ENCODE results near the gene RARRES2. TPM values are rescaled to one million over a fixed set of nuclear protein-coding genes. Genes with fewer than 3 reads are reported as not detected.

Gene RARRES2
- total and polyA plus RNA-seq, 4 donors = 65.9 to 198 (median 97.0) TPM

DNA sequence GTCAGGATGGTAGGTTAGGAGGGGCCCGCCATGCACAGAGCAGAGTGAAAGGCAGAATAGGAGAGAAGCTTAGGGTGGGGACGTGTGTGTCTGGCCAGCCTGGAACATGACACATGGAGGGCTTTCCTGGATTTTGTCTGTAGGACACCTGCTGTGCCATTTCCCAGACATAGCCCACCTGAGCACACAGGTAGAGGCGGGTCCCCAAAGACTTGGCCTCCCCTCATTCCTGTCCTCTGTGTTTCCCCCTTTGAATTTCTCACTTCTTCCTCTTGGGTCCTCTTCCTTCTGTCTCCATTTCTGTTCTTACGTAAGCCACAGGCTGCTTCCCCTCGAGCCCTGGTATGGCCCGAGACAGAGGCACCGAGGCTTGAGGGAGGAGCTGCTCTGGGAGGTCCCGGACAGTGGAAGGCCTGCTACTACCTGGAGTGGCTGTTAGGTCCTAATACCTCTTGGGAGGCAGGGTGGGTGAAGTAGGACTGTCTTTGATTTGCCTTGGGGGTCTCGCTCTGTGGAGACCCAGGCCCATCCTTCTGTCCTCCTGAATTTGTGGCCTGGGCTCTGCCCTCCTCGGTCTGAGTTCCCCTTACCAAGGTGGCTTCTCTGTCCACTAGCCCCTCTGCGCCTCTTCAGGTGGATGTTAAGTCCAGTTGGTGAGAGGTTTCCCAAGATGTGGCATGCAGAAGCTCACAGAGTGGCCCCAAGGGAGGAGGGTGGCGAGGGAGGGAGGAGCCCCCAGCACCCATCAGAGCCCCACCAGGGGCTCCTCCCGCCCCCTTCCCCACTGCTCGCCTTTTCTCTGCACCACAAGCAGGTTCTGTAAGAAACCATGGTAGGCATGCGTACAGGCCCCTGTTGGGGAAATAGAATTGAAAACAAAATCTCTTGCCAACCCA, 43.2 kb upstream of the RARRES2 start:
- intact Hi-C loops (cut with DNase I) = loop anchor here in 1 of 2 donors (10.0 kb wide), 1 partner anchor 100 kb away; no protein-coding TSS in a partner anchor
- H3K9me3 ChIP-seq (ENCODE audit: control insufficient read depth, low read length) = no peaks in the 10 kb centered on the region
- no peaks in the 10 kb centered on the region for H3K36me3 ChIP-seq (ENCODE audit: control insufficient read depth in 1 of 2, insufficient read depth in 2 of 2, low read length in 1 of 2)
- H3K27ac ChIP-seq (ENCODE audit: low read depth in 1 of 2, low read length in 2 of 2) = no peak overlapping the region
- peak in 1 of 2 donors; percentile 38 for DNase-seq
- ATAC-seq (ENCODE audit: low FRiP score) = no peak
- no peaks in the 10 kb centered on the region for H3K27me3 ChIP-seq (ENCODE audit: control insufficient read depth in 1 of 2, insufficient read depth in 2 of 2, low read length in 1 of 2)
- H3K4me3 ChIP-seq (ENCODE audit: low read length in 2 of 2) = no peak overlapping the region
- 85 to 88% methylated on average over 15 of the region's 15 CpGs for WGBS, 2 donors
- H3K4me1 ChIP-seq (ENCODE audit: control insufficient read depth in 1 of 2, insufficient read depth in 2 of 2, low read length in 2 of 2) = no peaks in the 10 kb centered on the region

- H3K4me3 ChIP-seq (ENCODE audit: low read length in 2 of 2) = no peak overlapping the region
- H3K27me3 ChIP-seq (ENCODE audit: control insufficient read depth in 1 of 2, insufficient read depth in 2 of 2, low read length in 1 of 2) = no peaks in the 10 kb centered on the region
- H3K36me3 ChIP-seq (ENCODE audit: control insufficient read depth in 1 of 2, insufficient read depth in 2 of 2, low read length in 1 of 2) = no peaks in the 10 kb centered on the region
- H3K4me1 ChIP-seq (ENCODE audit: control insufficient read depth in 1 of 2, insufficient read depth in 2 of 2, low read length in 2 of 2) = no peaks in the 10 kb centered on the region
- peak in 1 of 2 donors; percentile 73 for DNase-seq
- H3K27ac ChIP-seq (ENCODE audit: low read depth in 1 of 2, low read length in 2 of 2) = no peak overlapping the region
- no peaks in the 10 kb centered on the region for H3K9me3 ChIP-seq (ENCODE audit: control insufficient read depth, low read length)
- ATAC-seq (ENCODE audit: low FRiP score) = no peak
- WGBS, 2 donors = 84 to 85% methylated on average over 21 to 22 of the region's 22 CpGs
- intact Hi-C loops (cut with DNase I) = loop anchor here in 1 of 2 donors (10.0 kb wide), 1 partner anchor 99 kb away; no protein-coding TSS in a partner anchor
Measured at GRCh38 chr7:150383710-150384397, 42.4 kb upstream of the RARRES2 start.

DNA sequence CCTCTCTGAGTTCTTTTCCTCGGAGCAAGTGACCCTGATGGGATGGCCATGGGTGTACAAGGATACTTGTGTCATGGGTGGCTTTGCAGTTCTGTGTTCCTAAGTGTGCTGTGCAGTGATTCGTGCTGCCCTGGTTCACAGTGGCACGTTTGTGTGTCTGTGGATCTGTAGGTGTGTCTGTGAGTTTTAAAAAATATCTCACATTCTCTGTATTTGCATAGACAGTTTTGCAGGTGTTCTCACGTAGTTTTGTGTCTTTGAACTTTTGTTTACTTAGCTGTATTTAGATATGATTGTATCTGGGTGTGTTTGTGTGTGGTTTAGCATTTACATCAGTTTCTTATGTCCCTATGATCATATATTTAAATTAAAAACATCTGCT, 41.4 kb upstream of the RARRES2 start:
- Histone ChIP-seq H3K9me3 (ENCODE audit: control insufficient read depth, low read length) (no peaks in the 10 kb centered on the region), H3K4me3 (ENCODE audit: low read length in 2 of 2) (no peak overlapping the region), H3K36me3 (ENCODE audit: control insufficient read depth in 1 of 2, insufficient read depth in 2 of 2, low read length in 1 of 2) (no peaks in the 10 kb centered on the region), H3K27me3 (ENCODE audit: control insufficient read depth in 1 of 2, insufficient read depth in 2 of 2, low read length in 1 of 2) (no peaks in the 10 kb centered on the region), H3K4me1 (ENCODE audit: control insufficient read depth in 1 of 2, insufficient read depth in 2 of 2, low read length in 2 of 2) (no peaks in the 10 kb centered on the region), H3K27ac (ENCODE audit: low read depth in 1 of 2, low read length in 2 of 2) (no peak overlapping the region)
- WGBS, 2 donors = 72% methylated on average over 4 of the region's 4 CpGs
- intact Hi-C loops (cut with DNase I) = loop anchor here in 1 of 2 donors (10.0 kb wide), 1 partner anchor 98 kb away; no protein-coding TSS in a partner anchor
- DNase-seq = no peak
- ATAC-seq (ENCODE audit: low FRiP score) = no peak

DNA sequence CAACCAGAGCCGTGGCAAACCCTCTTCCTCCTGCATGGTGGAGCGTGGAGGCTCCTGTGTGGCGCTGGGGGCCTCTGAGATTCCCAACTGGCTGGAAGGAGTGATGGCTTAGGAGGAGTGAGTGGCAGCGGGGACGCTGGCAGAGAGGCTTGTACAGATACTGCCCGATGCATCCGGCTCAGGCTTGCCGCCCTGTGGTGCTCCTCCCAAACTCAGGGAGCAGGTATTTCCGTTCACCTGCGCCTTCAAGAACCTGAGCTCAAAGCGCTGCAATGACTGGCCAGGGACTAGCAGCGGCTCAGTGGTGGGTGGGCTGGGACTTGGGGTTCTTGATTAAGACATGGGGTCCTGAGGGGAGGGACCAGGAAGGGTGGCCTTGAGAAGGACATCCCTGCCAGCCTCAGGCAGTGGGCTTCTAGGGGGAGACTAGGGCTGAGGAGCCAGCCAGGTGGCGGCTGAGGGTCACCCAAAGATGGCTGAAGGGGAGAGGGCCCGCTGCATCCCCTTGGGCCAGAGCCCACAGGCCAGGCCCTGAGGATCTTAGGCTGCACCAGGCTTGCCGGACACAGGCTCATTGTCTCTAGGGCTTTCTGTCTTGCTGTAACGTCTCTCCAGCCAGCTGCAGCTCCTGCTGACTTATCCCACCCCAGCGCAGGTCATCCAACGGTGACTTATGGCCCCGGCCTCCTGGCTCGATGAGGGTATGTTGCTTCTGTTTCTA, 40.9 kb upstream of the RARRES2 start:
- Histone ChIP-seq H3K27me3 (ENCODE audit: control insufficient read depth in 1 of 2, insufficient read depth in 2 of 2, low read length in 1 of 2) (no peaks in the 10 kb centered on the region), H3K9me3 (ENCODE audit: control insufficient read depth, low read length) (no peaks in the 10 kb centered on the region), H3K36me3 (ENCODE audit: control insufficient read depth in 1 of 2, insufficient read depth in 2 of 2, low read length in 1 of 2) (no peaks in the 10 kb centered on the region), H3K4me3 (ENCODE audit: low read length in 2 of 2) (no peak overlapping the region), H3K4me1 (ENCODE audit: control insufficient read depth in 1 of 2, insufficient read depth in 2 of 2, low read length in 2 of 2) (no peaks in the 10 kb centered on the region), H3K27ac (ENCODE audit: low read depth in 1 of 2, low read length in 2 of 2) (no peak overlapping the region)
- 90 to 92% methylated on average over 19 to 20 of the region's 20 CpGs for WGBS, 2 donors
- intact Hi-C loops (cut with DNase I) = loop anchor here in 1 of 2 donors (10.0 kb wide), 1 partner anchor 97 kb away; no protein-coding TSS in a partner anchor
- DNase-seq (no peak), ATAC-seq (ENCODE audit: low FRiP score) (no peak)

GRCh38 chr7:150381785-150382122, 40.3 kb upstream of the RARRES2 start:
- Histone ChIP-seq H3K27me3 (ENCODE audit: control insufficient read depth in 1 of 2, insufficient read depth in 2 of 2, low read length in 1 of 2) (no peaks in the 10 kb centered on the region), H3K27ac (ENCODE audit: low read depth in 1 of 2, low read length in 2 of 2) (no peak overlapping the region), H3K4me3 (ENCODE audit: low read length in 2 of 2) (no peak overlapping the region), H3K4me1 (ENCODE audit: control insufficient read depth in 1 of 2, insufficient read depth in 2 of 2, low read length in 2 of 2) (no peaks in the 10 kb centered on the region), H3K9me3 (ENCODE audit: control insufficient read depth, low read length) (no peaks in the 10 kb centered on the region), H3K36me3 (ENCODE audit: control insufficient read depth in 1 of 2, insufficient read depth in 2 of 2, low read length in 1 of 2) (no peaks in the 10 kb centered on the region)
- ATAC-seq (ENCODE audit: low FRiP score) (no peak), DNase-seq (no peak)
- intact Hi-C loops (cut with DNase I) = loop anchor here in 1 of 2 donors (10.0 kb wide), 1 partner anchor 97 kb away; no protein-coding TSS in a partner anchor
- WGBS, 2 donors = 97 to 100% methylated on average over 1 of the region's 1 CpG

DNA sequence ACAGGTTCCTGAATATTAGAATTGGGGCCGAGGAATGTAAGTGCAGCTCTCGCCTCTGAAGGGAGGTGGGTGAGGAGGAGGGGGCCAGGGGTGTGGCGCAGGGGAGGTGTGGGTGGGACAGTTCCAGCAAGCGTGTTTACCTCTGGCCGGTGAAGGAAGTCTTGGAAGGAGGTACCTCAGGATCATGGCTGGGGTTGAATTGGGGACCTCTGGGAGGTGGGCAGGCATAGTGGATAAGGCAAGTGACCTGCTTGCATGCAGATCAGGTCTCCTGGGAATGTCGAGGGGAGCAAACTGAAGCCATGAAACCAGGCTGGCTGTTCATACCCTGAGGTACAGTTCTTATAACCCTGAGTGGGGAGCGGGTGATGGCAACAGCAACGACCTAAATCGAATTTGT, 39.7 kb upstream of the RARRES2 start:
- no peak overlapping the region for H3K4me3 ChIP-seq (ENCODE audit: low read length in 2 of 2)
- H3K27me3 ChIP-seq (ENCODE audit: control insufficient read depth in 1 of 2, insufficient read depth in 2 of 2, low read length in 1 of 2) = no peaks in the 10 kb centered on the region
- ATAC-seq (ENCODE audit: low FRiP score) (no peak), DNase-seq (no peak)
- H3K36me3 ChIP-seq (ENCODE audit: control insufficient read depth in 1 of 2, insufficient read depth in 2 of 2, low read length in 1 of 2) = no peaks in the 10 kb centered on the region
- no peak overlapping the region for H3K27ac ChIP-seq (ENCODE audit: low read depth in 1 of 2, low read length in 2 of 2)
- no peaks in the 10 kb centered on the region for H3K9me3 ChIP-seq (ENCODE audit: control insufficient read depth, low read length)
- WGBS, 2 donors = 86 to 87% methylated on average over 9 of the region's 9 CpGs
- intact Hi-C loops (cut with DNase I) = loop anchor here in 1 of 2 donors (10.0 kb wide), 1 partner anchor 96 kb away; no protein-coding TSS in a partner anchor
- no peaks in the 10 kb centered on the region for H3K4me1 ChIP-seq (ENCODE audit: control insufficient read depth in 1 of 2, insufficient read depth in 2 of 2, low read length in 2 of 2)

DNA sequence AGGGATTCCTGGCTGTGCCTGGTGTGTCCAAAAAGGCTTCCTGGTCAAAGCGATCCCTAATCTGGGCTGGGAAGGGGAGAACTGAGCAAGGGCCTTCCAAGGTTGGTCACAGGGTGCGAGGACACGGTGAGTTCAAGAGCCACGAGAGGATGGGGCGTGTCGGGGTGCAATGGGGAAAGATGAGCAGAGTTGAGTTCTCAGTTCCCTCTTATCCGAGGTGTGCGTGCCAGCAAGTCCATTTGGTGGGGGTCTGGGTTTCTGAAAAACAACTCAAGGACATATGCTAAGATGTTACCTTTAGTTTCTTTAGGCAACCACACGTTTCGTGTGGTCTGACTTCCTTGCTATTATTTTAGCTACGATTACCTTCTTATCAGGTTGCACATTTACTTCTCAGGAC, 39.0 kb upstream of the RARRES2 start:
- no peaks in the 10 kb centered on the region for H3K27me3 ChIP-seq (ENCODE audit: control insufficient read depth in 1 of 2, insufficient read depth in 2 of 2, low read length in 1 of 2)
- intact Hi-C loops (cut with DNase I) = loop anchor here in 1 of 2 donors (10.0 kb wide), 1 partner anchor 96 kb away; no protein-coding TSS in a partner anchor
- DNase-seq (no peak), ATAC-seq (ENCODE audit: low FRiP score) (no peak)
- no peaks in the 10 kb centered on the region for H3K4me1 ChIP-seq (ENCODE audit: control insufficient read depth in 1 of 2, insufficient read depth in 2 of 2, low read length in 2 of 2)
- H3K9me3 ChIP-seq (ENCODE audit: control insufficient read depth, low read length) = no peaks in the 10 kb centered on the region
- no peak overlapping the region for H3K4me3 ChIP-seq (ENCODE audit: low read length in 2 of 2)
- WGBS, 2 donors = 83 to 87% methylated on average over 11 of the region's 11 CpGs
- H3K27ac ChIP-seq (ENCODE audit: low read depth in 1 of 2, low read length in 2 of 2) = no peak overlapping the region
- no peaks in the 10 kb centered on the region for H3K36me3 ChIP-seq (ENCODE audit: control insufficient read depth in 1 of 2, insufficient read depth in 2 of 2, low read length in 1 of 2)

Measured in aorta (tissue), 5 donors.